CD4-positive, alpha-beta T cell treated with Interleukin-4 for 4 hours (primary cell): ENCODE results near the gene CMTR2.
"Not testable (repeated sequence)": the region's sequence is repeated elsewhere in the genome, so short reads cannot be mapped to it uniquely, and the experiment has no call there.

Experiments used
- DNase-seq: peaks from one replicate; pipeline ENCODE4 v3.0.0-alpha.2; 2020

The CMTR2 gene, protein sequence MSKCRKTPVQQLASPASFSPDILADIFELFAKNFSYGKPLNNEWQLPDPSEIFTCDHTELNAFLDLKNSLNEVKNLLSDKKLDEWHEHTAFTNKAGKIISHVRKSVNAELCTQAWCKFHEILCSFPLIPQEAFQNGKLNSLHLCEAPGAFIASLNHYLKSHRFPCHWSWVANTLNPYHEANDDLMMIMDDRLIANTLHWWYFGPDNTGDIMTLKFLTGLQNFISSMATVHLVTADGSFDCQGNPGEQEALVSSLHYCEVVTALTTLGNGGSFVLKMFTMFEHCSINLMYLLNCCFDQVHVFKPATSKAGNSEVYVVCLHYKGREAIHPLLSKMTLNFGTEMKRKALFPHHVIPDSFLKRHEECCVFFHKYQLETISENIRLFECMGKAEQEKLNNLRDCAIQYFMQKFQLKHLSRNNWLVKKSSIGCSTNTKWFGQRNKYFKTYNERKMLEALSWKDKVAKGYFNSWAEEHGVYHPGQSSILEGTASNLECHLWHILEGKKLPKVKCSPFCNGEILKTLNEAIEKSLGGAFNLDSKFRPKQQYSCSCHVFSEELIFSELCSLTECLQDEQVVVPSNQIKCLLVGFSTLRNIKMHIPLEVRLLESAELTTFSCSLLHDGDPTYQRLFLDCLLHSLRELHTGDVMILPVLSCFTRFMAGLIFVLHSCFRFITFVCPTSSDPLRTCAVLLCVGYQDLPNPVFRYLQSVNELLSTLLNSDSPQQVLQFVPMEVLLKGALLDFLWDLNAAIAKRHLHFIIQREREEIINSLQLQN

DNA sequence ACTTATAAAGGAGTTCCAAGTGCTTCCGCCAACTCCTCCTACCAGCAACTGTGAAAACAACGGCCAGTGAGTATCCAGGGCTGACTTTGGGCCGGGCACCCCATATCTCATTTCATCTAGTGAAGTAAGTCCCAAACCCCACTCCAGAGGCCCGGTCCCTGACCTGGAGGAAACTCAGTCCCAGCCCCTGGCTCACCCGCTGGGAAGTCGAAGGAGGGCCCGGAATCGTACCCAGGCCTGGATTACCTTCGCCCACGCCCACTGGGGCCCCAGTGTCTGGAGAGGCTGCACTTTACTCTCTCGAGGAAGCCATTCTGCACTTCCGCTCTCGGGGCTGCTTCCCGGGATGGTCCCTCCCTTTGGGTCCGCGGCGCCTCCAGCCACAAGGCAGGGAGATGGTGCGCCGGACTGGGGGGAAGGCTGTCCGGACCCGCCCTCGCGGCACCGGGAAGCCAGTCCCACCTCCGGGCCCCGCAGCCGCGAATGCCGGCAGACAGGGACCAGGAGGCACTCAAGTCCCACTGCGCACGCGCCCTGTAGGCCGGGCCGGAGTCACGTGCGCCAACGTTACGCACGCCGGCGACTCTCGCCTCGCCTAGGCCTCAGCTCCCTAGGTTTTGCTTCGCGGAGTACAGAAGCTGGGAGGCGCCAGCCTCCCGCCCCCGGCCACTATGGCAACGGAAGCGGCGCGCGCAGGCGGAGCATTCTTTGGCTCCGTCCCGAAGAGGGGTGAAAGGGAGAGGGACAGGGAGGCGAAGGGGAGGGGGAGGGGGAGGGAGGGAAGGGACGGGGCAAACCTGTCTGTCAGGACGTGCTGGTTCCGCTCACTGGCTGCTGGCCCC is at the start of gene CMTR2:
Gene CMTR2, minus strand, starts transcription at position 513 of the 842 bp plus-strand sequence. CDS start 3,482 bp downstream, outside the sequence.
- DNase-seq: peak; percentile 89

DNA sequence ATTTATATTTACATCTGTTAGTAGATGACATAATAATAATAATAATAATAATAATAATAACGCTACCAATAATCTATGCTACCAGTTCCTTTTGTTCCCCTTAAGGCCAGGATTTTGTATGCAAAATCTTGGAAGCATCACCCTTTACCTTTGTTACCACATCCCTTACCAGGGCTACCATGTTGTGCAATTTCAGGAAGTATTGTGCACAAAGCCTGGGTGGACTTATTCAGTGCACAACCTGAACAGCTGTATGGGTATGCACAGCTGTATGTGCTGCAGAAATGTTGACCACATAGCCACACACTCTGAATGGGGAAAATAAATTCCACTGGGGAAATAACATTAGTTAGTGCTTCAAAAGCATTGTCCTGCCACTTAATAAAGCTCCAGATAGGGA is 49.4 kb upstream of the CMTR2 start:
- DNase-seq: no peak

DNA sequence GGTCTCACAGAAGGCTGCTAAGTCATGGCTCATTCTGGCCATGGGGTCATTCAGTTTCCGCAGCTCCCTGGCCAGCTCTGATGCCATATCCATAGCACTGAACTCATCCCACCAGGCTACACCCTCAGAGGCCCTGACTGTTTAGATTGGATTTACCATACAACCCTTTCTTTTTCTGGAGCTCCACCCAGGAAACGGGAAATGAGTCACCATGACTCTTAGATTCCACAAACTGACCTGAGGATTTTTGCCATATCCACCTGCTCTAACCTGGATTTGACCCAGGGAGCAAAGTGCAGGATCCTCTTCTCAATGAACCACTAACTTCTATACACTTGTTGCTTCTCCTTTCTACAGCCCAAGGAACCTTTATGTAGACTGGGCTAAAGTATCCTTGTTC is 49.0 kb upstream of the CMTR2 start:
- no peak for DNase-seq

GRCh38 chr16:71337631-71338030 is 48.4 kb upstream of the CMTR2 start:
- no peak for DNase-seq

GRCh38 chr16:71328151-71328550 is 38.9 kb upstream of the CMTR2 start:
- DNase-seq: no peak

GRCh38 chr16:71327720-71328119 is 38.5 kb upstream of the CMTR2 start:
- no peak for DNase-seq

GRCh38 chr16:71319999-71320398 is 30.8 kb upstream of the CMTR2 start:
- DNase-seq: no peak

GRCh38 chr16:71315269-71315668 is 26.1 kb upstream of the CMTR2 start:
- no peak for DNase-seq

DNA sequence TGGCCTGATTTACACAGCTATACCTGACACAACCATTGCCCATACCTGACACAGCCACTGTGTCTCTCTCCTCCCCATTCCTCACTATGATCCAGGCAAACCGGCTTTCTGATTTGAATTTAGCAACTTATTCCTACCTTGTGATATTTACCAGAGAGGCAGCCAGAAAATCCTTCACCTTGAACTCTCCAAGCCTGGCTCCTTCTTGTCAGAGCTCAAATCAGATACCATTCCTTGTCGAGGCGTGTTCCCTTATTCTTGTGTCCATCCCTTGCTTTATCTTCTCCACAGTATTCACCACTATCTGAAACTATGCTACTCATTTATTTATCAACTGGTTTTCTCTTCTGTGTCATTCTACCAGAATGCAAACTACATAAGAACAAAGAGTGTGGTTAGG is 24.4 kb upstream of the CMTR2 start:
- not testable (repeated sequence) for DNase-seq

DNA sequence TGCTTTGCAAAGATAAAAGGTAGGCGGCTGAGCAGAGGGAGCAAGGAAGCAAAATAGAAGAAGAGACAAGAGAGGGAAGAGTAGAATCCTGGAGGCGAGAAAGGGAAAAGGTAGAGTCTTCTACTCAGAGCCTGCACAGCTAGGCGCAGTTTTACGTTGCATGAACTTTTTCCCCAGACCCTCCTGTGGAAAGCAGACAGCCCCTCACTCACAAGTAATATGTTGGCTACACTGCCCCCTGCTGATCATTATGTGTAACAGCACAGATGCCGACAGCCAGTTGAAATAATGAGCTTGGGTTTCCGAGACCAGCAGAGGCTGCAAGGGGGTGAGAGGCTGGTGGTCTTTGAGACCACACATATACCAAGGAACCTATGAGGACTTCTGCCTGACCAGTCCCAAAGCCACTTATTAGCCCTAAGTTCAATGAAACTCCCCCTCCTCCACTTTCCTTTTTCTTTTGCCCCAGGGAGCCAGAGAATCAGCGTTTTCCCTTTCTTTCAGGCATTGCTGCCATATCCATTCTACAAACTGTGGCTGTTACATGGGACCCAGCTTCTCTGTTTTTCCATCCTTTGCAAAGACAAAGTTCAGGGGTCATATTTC is 22.5 kb upstream of the CMTR2 start:
- DNase-seq: peak; percentile 30

GRCh38 chr16:71303938-71304337 is 14.7 kb upstream of the CMTR2 start:
- no peak for DNase-seq

DNA sequence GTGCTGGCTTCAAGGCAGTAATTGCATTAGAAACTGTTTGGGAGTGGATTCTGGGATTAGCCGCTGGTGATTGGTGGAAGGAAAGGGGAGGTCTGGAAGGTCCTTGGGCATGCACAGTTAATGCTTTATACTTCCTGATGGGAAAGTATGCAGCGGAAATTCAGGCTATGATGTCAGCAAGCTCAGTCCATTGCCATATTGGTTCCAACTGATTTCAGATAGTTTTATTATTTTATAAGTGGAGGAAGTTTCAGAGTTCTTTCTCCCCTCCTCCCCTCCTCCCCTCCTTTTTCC is 8.1 kb upstream of the CMTR2 start:
- no peak for DNase-seq

GRCh38 chr16:71296584-71297340 is 7.6 kb upstream of the CMTR2 start:
- no peak for DNase-seq

GRCh38 chr16:71295950-71296349 is 6.7 kb upstream of the CMTR2 start:
- DNase-seq: no peak

DNA sequence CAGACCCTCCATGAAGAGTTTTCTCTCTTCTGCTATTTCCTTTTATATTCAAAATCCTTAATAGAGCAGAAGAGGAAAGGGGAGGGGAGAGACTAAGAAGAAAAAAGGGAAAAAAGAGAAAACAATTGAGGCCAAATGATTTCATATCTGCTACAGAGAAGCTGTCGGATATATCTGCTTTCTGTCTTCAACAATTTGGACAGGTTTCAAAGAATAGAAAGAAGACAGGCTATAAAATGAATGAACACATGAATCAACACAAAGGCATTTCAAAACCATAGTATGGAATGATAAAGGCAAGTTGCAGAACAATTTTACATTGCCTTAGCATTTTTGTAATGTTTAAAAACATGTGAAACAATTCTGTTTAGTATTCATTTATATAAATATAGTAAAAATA is 4.7 kb upstream of the CMTR2 start:
- DNase-seq: no peak

GRCh38 chr16:71292095-71292494 is 2.9 kb upstream of the CMTR2 start:
- DNase-seq: not testable (repeated sequence)

GRCh38 chr16:71289732-71290062 is 495 bp upstream of the CMTR2 start:
- DNase-seq: no peak

- DNase-seq: no peak
These were observed 672 bp downstream of the CMTR2 start for GRCh38 chr16:71288570-71288889.

DNA sequence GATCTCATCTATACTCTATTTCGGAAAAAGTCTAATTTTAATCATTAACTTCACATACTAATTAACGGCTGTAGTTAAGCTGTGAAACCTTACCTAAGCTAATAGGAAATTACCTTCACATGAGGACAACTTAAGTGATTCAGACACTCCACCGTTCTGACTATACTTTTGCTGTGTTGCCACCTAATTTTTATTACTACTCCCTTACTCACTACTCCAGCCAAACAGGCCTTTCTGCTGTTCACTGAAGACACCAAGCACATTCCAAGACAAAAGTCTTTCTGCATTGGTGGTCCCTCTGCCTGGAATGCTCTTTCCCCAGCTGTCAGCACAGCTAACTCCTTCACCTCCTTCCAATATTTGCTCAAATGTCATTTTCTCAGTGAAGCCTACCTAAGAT is 1.3 kb downstream of the CMTR2 start:
- DNase-seq: no peak

DNA sequence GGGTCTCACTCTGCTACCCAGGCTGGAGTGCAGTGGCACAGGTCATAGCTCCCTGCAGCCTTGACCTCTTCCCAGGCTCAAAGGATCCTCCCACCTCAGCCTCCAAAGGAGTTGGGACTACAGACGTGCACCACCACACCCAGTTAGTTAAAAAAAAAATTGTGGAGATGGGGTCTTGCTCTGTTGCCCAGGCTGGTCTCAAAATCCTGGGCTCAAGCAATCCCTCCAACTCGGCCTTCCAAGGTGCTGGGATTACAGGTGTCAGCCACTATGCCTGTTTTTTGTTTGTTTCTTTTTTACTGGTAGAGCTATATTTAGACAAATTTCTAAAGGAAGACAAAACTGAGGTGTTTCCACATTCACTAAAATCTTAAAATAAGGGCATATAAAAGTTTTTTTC is 1.7 kb downstream of the CMTR2 start:
- no peak for DNase-seq

- DNase-seq: no peak
These were observed 5.6 kb downstream of the CMTR2 start for GRCh38 chr16:71283612-71284011.

GRCh38 chr16:71282943-71283342 is 6.3 kb downstream of the CMTR2 start:
- DNase-seq: no peak
